ENCODE data around the gene PTGDS. TPM values are rescaled to one million over a fixed set of nuclear protein-coding genes. Genes with fewer than 3 reads are reported as not detected.
A peak's percentile ranks its signal among the peaks of the same experiment; 100 is the strongest.
"Not testable (repeated sequence)": the region's sequence is repeated elsewhere in the genome, so short reads cannot be mapped to it uniquely, and the experiment has no call there.

PTGDS gene
- total RNA-seq, 1 donor from 2014 or later = 61.1 TPM

DNA sequence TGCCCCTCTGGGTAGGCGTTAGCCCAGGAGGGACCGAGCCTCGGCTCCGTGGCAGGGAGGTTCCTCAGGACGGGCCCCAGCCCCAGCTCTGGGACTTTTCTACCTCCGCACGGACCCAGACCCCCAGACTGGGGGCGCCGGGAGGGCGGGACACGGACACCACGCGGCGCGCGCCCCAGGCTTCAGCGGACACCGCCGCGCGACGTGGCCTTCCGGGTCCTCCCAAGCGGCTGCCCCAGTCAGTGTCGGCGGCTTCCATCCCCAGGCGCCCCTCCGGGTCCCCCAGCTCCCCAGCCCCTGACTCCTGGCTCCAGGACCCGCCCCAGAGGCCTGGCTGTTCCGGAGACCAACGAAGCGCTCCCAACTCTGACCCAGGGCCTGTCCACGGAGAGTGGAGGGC lies 8.5 kb downstream of the PTGDS start:
- DNase-seq (ENCODE audit: low spot score in 2 of 2) = no peak

DNA sequence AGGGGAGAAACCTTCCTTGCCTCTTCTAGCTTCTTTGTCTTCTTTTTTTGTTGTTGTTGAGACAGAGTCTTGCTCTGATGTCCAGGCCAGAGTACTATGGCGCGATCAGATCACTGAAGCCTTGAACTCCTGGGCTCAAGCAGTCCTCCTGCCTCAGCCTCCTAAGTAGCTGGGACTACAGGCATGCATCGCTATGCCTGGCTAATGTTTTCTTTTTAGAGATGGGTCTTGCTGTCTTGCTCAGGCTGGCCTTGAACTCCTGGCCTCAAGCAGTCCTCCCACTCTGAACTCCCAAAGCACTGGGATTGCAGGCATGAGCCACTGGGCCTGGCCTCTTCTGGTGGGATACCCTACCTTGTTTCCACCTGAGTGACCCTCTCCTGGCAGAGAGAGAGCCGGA lies 11.6 kb downstream of the PTGDS start:
- no peak for DNase-seq (ENCODE audit: low spot score in 2 of 2)
- no peak for FAIRE-seq

More for the DNA sequence above, 8.5 kb downstream of the PTGDS start:
- no peak for FAIRE-seq

DNA sequence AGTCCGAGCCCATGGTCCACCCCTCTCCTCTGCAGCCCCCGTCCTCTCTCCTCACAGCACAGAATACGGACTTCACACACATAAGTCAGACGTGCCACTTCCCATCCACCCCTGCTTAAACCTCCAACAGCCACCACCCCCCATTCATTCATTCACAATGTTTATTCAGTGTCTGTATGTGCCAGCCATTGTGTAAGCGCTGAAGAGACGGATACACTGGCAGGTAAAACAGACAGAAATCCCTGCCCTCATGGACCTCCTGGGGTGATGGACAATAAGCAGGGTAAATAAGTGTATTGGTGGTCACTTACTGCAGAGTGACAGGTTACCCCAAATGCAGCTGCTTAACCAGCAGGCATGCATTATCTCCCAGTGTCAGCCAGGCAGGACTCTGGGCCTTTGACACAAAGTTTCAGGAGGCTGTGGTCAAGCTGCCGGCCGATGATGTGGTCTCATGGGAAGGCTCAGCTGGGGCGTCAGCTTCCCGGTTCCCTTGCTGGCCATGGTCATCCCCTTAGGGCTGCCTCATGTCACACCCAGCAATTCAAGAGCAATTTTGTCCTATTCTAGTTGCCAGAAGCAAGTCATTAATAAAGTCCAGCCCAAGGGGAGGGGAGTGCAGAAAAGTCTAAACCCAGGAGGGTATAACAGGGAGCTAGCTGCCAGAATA lies 13.1 kb downstream of the PTGDS start:
- no peak for FAIRE-seq
- DNase-seq (ENCODE audit: low spot score in 2 of 2) = no peak

DNA sequence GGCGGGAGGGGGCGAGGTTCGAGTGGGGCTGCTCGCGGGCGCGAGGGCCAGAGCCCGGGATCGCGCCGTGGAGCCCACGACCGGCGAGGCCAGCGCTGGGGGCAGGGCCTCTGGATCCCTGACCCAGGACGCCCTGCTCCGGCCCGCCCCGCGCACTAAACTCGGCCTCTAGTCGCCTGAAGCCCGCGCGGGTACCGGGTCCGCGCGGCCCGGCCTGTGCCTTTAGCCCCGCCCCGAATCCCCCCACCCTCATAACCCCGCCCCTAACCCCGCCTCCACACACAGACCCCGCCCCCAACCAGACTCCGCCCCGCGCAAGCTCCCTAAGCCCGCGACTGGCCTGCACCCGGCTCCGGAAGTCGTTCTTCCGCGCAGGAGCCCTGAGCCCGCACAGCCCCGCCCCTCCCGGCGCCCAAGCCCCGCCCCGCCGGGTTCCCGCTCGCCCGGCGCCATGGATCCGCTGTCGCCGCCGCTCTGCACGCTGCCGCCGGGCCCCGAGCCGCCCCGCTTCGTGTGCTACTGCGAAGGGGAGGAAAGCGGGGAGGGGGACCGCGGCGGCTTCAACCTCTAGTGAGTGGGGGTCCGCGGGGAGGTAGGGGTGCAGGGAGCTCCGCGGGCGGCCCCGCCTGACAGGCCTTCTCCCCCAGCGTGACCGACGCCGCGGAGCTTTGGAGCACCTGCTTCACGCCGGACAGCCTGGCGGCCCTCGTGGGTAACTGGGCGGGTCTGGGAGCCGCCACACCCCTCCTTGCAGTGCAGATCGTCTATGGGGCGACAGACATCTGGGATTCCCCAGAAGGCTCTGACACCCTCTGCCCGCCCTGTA lies 14.9 kb downstream of the PTGDS start, which contains the start of gene PAXX:
PAXX (plus strand) TSS at position 430 of the 826 bp plus-strand sequence; CDS start at position 452, 22 bp downstream.
- DNase-seq (ENCODE audit: low spot score in 2 of 2) = peak; percentile 98 to 99
- no peak for FAIRE-seq

DNA sequence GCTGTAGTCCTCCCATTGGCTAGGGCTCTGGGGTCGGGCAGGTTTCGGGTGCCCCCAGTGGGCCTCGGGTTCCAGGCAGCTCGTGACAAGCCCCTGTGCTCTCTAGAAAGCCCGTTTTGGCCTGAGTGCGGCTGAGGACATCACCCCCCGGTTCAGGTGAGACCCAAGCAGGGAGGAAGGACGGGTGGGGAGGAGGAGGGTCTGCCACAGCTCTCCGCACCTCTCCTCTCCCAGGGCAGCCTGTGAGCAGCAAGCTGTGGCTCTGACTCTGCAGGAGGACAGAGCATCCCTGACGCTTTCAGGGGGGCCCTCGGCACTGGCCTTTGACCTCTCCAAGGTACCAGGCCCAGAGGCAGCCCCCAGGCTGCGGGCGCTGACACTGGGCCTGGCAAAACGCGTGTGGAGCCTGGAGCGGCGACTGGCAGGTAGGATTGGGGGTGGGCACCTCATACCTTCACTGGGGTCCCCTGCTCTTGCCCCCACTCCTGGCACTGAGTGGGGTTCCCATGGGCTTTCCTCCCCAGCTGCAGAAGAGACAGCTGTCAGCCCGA lies 15.6 kb downstream of the PTGDS start:
- FAIRE-seq = no peak

DNA sequence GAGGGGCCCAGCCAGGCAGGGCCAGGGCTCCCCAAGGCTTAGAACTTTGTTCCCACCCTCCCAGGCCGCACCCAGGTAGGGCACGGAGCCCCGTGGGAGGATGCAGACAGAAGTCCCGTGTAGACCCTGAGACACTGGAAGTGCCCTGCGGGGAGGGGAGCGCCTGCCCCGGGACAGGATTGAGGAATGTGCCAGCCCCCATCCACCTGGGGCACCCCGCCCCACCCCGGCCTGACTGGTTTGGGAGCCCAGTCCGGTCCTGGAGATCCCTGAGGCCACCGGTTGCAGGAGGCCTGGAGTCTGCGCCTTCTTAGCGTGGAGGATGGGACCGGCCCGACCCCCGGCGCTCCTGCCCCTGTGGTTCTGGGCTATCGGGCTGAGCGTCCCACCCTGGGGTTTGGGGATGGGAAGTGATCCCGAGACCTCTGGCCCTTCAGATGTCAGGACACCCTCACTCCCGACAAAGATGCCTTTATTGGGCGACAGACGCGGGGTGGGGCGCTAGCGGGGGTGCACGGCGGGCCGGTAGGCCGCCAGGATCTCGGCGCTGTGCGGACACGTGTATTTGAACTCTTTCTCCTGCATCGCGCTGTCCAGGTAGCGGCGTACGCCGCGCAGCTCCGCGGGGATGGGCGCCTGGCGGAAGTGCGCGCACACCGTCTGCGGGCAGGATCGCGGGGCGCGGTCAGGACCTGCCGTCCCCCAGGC lies 17.0 kb downstream of the PTGDS start:
- FAIRE-seq (no peak), DNase-seq (ENCODE audit: low spot score in 2 of 2) (no peak)

More for the DNA sequence above, 15.6 kb downstream of the PTGDS start:
- DNase-seq (ENCODE audit: low spot score in 2 of 2) = no peak

DNA sequence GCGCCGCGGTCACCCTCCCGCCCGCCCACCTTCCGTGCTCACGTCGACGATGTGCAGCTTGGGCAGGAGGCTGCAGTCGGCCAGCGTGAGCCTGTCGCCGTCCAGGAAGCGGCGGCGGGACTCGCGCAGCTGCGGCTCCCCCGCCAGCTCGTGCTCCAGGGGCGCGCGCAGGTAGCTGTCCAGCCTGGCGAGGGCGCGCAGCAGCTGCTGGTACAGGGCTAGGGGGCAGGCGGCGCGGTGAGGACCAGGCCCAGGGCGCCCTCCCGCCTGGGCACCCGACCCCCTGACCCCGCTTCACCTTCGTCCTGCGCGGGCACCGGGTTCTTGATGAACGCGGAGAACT lies 17.6 kb downstream of the PTGDS start:
- DNase-seq (ENCODE audit: low spot score in 2 of 2) (no peak), FAIRE-seq (no peak)

DNA sequence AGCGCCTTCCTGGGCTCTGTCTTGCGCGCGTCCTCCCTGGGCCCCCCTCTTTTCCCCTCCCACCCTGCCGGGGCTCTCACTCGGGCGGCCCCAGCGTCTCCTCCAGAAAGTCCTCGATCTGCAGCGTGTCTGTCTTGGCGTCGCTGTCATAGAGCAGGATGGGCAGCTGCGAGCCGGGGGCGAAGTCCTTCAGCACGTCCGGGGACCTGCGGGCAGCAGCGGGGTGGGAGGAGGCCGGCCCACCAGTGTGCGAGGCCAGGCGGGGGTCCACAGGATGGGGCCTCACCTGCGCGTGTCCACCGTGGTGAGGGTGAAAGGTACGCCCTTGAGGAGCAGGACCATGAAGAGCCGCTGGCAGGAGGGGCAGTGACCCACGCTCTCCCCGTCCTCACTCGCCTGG lies 18.1 kb downstream of the PTGDS start:
- DNase-seq (ENCODE audit: low spot score in 2 of 2) (no peak), FAIRE-seq (no peak)

DNA sequence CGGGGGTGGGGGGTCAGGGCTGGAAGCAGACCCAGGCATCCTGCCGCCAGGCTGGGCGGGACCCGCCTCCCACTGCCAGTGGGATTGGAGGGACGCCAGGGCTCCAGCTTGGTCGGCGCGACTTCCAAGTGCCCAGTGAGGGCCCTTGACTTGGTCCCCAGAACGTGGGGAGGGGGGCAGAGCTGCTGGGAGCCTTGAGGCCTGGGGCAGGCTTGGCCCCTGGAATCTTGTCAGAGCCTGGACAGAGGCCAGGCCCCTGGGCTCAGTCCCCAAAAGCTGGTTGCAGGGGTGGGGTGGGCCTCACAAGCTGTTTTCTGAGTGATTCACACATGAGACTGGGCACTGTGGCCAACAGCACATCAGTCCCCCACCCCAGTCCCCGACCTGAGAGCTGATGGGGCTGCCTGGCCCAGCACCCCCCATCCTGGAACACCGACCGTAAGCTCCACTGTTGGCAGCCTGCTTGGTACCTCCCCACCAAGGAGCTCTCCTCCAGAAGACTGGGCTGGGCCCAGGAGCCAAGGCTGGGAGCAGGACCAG lies 18.5 kb downstream of the PTGDS start:
- FAIRE-seq = no peak

DNA sequence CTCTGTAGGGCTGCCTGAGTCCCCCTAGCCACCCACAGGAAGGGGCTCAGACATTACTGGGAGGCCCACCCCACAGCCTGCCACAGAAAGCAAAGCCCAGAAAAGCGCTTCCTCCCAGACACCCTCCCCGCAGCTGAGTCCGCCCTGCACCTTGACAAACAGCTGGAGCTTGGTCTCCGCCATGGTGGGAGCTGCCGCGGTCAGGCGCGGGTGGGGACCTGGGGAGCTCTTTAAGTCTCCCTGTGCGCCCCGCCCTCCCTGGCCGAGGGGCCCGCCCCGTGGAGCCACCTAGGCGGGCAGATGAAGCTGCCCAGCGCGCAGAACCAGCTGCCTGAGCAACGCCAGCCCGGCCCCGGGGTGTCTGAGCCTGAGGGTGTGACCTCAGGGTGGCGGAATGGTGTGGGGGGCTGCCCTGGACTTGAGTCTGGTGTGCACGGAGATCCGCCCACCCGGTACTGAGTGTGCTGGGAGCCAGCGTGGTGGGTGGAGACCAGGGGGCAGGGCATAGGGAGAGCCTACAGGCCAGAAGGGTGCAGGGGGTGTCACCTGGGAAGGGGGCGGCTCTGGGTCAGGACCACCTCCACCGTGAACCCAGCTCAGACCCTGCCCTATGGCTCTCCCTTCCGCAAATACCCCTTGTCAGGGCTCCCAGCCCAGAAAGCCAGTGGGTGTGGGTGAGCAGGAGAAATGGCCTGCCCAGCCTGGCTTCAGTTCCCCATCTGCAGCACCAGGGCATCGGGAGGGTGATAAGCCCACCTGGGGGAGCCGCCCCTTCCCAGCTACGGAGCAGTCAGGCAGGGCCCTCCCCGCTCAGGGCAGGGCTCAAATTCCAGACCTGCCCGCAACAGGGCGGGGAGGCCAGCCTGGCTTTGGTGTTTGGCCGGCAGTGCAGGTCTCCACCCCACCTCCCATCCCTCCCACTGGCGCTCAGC lies 19.3 kb downstream of the PTGDS start, which contains the start of gene CLIC3:
CLIC3 (minus strand) TSS at position 208 of the 932 bp plus-strand sequence; CDS start at position 183, 25 bp downstream.
- FAIRE-seq (no peak), DNase-seq (ENCODE audit: low spot score in 2 of 2) (no peak)

More for the DNA sequence above, 18.5 kb downstream of the PTGDS start:
- DNase-seq (ENCODE audit: low spot score in 2 of 2) = peak in 1 of 2 donors; percentile 70

DNA sequence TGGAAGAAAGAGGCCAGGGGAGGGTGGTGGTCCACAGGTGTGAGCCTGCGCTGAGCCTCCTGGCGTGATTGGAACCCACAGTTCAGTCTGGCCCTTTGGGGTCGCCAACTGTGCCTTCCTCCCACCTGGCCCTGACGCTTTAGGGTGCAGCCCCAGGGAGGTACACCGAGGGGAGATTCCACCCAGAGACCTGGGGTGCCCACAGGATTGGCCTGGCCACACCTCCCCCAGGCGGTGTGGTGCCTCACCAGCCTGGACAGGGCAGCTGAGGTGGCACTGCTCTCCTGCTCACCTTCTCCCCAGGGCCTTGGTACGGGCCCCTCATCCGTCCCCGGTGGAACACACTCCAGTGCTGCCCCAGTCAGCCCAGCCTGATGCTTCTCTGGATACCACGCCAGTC lies 20.1 kb downstream of the PTGDS start:
- no peak for DNase-seq (ENCODE audit: low spot score in 2 of 2)
- no peak for FAIRE-seq

DNA sequence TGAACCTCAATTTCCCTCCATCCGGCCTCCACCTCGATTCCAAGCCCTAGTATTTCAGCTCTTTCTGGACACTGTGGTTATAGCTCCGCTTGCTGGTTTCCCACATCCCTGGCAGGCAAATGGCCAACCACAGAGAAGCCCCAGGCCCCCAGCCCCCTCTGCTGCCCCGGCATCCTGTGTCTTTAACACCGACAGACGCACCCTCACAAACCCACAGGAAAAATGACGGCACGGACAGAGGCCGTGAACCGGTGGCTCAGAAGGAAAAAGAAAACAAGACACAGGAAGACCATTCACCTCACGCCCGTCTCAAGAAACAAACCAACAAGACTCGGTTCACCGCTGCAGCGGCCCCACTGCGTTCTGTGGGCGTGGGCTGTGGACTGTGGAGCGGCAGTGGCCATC lies 20.5 kb downstream of the PTGDS start:
- no peak for FAIRE-seq
- DNase-seq (ENCODE audit: low spot score in 2 of 2) = no peak

DNA sequence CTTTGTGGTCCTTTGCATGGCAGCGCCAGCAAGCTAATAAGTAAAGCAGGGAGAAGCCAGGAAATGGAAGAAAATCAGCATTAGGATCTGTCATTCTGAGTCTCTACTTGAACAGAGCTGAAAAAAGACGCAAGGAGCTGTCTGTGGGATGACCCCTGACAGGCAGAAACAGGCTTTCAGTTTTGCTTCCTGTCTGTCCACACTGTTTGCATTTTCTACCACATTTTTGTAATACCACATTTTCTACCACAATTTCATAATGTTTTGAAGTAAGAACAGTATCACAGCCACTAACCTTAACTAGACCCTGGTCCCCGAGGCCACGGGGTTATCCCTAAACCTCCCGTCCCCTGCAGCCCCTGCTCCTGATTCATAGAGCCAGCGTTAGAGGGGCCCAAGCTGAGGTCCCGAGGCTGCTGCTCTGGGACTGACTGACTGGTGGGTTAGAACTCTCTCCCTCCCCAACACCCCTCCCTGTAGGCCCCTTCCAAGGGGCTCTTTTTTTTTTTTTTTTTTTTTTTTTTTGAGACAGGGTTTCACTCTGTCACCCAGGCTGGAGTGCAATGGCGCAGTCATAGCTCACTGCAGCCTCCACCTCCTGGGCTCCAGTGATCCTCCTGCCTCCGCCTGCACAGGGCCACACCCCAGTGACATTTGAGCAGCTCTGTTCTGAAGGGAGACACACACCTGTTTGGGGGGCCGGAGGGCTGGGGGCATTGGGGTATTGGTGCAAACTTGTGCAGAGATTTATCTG lies 23.1 kb downstream of the PTGDS start:
- DNase-seq (ENCODE audit: low spot score in 2 of 2) (no peak), FAIRE-seq (no peak)

DNA sequence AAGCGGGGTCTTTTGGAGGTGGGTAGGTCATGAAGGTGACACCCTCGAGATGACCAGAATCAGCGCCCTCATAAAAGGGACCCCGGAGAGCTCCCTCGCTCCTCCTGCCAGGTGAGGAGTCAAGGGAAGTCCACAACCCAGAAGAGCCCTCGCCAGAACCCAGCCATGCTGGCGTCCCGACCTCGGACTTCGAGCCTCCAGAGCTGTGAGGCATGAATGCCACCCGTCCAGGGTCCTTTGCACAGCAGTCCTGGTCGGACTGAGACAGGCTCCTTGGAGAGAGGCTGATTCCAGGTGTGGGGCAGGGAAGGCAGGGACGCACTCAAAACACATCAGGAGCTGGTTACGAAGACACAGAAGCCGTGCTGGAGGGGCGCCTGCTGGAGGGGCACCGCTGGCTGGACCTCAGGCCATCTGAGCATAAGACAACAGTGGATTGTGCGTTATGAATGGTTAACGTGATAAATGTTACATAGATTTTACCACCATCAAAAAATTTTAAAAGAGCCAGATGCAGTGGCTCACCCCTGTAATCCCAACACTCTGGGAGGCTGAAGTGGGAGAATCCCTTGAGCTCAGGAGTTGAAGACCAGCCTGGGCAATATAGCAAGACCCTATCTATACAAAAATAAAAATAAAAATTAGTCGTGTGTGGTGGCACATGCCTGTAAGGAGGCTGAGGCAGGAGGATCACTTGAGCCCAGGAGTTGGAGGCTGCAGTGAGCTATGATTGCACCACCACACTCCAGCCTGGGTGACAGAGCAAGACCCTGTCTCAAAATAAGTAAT lies 24.7 kb downstream of the PTGDS start:
- DNase-seq (ENCODE audit: low spot score in 2 of 2) = no peak
- no peak for FAIRE-seq

DNA sequence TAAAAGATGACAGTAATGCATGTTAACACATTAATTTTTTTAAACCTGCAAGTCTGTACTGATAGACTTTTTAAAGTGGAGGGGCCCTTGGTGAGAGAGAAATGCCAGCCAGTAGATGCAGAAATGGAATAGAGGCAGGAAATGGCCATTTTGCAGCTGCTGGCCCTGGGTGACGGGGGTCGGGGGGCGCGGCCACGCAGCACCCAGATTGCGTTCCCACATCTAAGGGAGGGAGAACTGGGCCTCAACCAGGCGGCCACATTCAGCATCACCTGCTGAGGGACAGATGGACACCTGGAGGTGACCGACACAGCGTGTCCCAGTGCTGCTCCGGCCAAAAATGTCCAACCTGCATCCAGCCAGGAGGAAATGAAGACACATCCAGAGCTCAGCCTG lies 25.3 kb downstream of the PTGDS start:
- DNase-seq (ENCODE audit: low spot score in 2 of 2) (no peak), FAIRE-seq (no peak)

DNA sequence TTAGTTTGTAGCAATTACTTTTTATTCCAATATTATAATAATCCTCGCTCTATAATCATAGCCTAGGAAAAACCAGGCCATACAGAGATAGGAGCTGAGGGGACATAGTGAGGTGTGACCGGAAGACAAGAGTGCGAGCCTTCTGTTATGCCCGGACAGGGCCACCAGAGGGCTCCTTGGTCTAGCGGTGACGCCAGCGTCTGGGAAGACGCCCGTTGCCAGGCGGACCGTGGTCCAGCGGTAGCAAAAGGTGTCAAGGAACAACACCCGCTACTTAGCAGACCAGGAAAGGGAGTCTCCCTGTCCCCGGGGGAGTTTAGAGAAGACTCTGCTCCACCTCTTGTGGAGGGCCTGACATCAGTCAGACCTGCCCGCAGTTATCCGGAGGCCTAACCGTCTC lies 27.0 kb downstream of the PTGDS start:
- not testable (repeated sequence) for DNase-seq (ENCODE audit: low spot score in 2 of 2); FAIRE-seq

DNA sequence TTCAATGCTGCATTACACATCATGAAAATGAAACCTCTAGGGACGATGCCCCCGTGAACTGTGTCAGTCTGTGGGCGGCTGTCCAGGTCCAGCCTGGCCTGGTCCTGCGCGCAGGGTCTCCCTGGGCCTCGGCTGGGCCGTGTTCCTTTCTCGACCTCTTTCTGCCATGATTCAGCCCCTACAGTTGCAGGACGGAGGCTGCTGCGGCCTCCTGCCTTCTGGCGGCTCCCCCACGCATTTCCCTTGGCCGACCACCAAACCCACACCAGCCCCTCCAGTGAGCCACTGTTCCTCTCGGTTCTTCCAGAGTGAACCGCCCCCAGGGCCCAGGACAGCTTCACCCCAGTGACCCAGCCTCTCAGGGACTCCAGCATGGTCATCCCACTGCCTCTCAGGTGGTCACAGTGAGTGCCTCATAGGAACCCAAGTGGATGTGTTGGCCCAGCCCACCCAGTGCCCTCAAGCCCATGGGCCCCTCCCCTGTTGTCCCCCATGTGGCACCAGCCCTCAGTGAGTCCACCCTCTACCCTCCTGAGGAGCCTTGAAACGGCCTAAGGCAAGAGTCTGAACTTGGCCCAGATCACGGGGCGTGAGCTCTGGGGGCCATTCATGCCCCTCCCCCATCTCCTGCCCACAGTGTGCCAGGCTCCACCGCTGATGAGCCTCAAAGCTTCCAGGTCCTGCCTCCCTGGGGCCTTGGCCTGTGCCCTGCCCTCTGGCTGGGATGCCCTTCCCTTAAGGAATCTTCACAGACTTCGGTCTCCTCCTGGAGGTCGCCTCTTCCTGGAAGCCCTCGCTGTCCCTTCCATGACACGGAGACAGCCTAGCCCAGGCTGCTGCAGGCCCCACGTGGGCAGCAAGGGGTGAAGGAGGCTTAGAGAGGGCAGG lies 29.1 kb downstream of the PTGDS start:
- no peak for DNase-seq (ENCODE audit: low spot score in 2 of 2)
- FAIRE-seq = no peak
